DND-41 (cell line): ENCODE data around the gene TCF7L2.

ENCODE experiments used
- ATAC-seq: fragments of 200-7000 bp; cut with Tn5 transposase; 3 replicates; pipeline ENCODE4 v1.9.1; 2021; ENCODE audit warnings: low read depth; ENCODE audit not compliant: insufficient read depth
- DNase-seq: peaks from one replicate; pipeline ENCODE4 v3.0.0-alpha.2; 2020
- H2AFZ ChIP-seq: 2 replicates; pipeline ENCODE4 v1.6.0; 2012; ENCODE audit warnings: low read depth, low read length
- H3K27ac ChIP-seq: 2 replicates; pipeline ENCODE4 v1.5.1; 2012; ENCODE audit warnings: low read length, inconsistent platforms
- H3K27me3 ChIP-seq: fragments of 200-600 bp; sonication (generic); 2 replicates; pipeline ENCODE4 v1.6.0; 2012; ENCODE audit warnings: low read length, mild to moderate bottlenecking, inconsistent platforms; ENCODE audit not compliant: insufficient read depth, poor library complexity
- H3K36me3 ChIP-seq: 2 replicates; pipeline ENCODE4 v1.5.1; 2012; ENCODE audit warnings: low read length, inconsistent platforms; ENCODE audit not compliant: insufficient read depth
- H3K4me1 ChIP-seq: 2 replicates; pipeline ENCODE4 v1.5.1; 2012; ENCODE audit warnings: mild to moderate bottlenecking, low read length; ENCODE audit not compliant: insufficient read depth
- H3K4me2 ChIP-seq: 2 replicates; pipeline ENCODE4 v1.6.0; 2012; ENCODE audit warnings: mild to moderate bottlenecking, moderate library complexity, low read length, inconsistent platforms; ENCODE audit not compliant: insufficient read depth
- H3K4me3 ChIP-seq, 2 experiments: fragments of 200-600 bp in 1 of 2; shearing (Covaris generic) in 1 of 2; 2 replicates each; pipeline ENCODE4 v1.5.1; 2012 to 2016; ENCODE audit warnings: inconsistent platforms in 2 of 2, low read length in 2 of 2, mild to moderate bottlenecking in 2 of 2, low read depth in 1 of 2, moderate library complexity in 1 of 2
- H3K79me2 ChIP-seq: 2 replicates; pipeline ENCODE4 v1.6.0; 2012; ENCODE audit warnings: low read length, inconsistent platforms; ENCODE audit not compliant: insufficient read depth
- H3K9ac ChIP-seq: 2 replicates; pipeline ENCODE4 v1.6.0; 2012; ENCODE audit warnings: low read depth, mild to moderate bottlenecking, inconsistent platforms, low read length, moderate library complexity
- H3K9me3 ChIP-seq: 2 replicates; pipeline ENCODE4 v1.5.1; 2012; ENCODE audit warnings: low read length, moderate library complexity, mild to moderate bottlenecking, inconsistent platforms; ENCODE audit not compliant: insufficient read depth, severe bottlenecking
- H4K20me1 ChIP-seq: 2 replicates; pipeline ENCODE4 v1.6.0; 2012; ENCODE audit warnings: low read length; ENCODE audit not compliant: insufficient read depth
- EZH2 ChIP-seq: IDR thresholded peaks from 3 replicates; pipeline ENCODE4 v1.6.1; 2012; ENCODE audit warnings: borderline replicate concordance, low read depth, mild to moderate bottlenecking, moderate library complexity, low read length, inconsistent platforms; ENCODE audit not compliant: severe bottlenecking
- TF ChIP-seq, protein P1 (sequence below): IDR thresholded peaks from 2 replicates; pipeline ENCODE4 v1.5.1; 2012; ENCODE audit warnings: borderline replicate concordance, low read length, moderate library complexity, mild to moderate bottlenecking; ENCODE audit not compliant: poor library complexity, severe bottlenecking; ENCODE audit errors: extremely low read depth

TCF7L2 gene

DNA sequence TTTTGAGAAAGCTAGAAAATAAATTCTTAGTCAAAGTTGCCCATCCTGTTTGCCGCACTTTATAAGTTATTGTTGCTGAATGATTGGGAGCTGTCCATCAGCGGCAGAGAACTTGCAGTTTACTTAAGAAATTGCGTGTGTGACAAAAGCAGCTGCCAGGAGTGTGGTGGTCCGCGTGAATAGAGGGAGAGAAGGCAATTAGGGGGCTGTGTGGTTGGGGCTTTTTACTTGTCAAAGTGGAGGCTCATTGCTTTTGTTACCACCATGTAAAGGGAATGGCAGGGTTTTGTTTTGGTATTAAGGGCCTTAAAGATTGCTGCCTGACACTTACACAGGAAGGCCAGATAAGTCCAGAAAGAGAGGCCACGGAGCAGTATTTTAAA lies 177.8 kb downstream of the TCF7L2 start:
- Histone ChIP-seq H3K36me3 (no peaks in the 10 kb centered on the region), H3K9ac (no peak overlapping the region), H3K4me3 (no peak overlapping the region), H2AFZ (no peak overlapping the region), H4K20me1 (peaks cover 28% of the 10 kb centered on the region; the same call in 1 of the 2 replicates), H3K4me1 (no peaks in the 10 kb centered on the region), H3K9me3 (no peaks in the 10 kb centered on the region), H3K27me3 (no peaks in the 10 kb centered on the region), H3K27ac (no peak overlapping the region), H3K79me2 (no peaks in the 10 kb centered on the region; the same call in 1 of the 2 replicates), H3K4me2 (no peak overlapping the region)
- DNase-seq (no peak), ATAC-seq (no peak)
- TF ChIP-seq, protein P1, sequence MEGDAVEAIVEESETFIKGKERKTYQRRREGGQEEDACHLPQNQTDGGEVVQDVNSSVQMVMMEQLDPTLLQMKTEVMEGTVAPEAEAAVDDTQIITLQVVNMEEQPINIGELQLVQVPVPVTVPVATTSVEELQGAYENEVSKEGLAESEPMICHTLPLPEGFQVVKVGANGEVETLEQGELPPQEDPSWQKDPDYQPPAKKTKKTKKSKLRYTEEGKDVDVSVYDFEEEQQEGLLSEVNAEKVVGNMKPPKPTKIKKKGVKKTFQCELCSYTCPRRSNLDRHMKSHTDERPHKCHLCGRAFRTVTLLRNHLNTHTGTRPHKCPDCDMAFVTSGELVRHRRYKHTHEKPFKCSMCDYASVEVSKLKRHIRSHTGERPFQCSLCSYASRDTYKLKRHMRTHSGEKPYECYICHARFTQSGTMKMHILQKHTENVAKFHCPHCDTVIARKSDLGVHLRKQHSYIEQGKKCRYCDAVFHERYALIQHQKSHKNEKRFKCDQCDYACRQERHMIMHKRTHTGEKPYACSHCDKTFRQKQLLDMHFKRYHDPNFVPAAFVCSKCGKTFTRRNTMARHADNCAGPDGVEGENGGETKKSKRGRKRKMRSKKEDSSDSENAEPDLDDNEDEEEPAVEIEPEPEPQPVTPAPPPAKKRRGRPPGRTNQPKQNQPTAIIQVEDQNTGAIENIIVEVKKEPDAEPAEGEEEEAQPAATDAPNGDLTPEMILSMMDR, result no peak
- TF ChIP-seq EZH2, result no peak

DNA sequence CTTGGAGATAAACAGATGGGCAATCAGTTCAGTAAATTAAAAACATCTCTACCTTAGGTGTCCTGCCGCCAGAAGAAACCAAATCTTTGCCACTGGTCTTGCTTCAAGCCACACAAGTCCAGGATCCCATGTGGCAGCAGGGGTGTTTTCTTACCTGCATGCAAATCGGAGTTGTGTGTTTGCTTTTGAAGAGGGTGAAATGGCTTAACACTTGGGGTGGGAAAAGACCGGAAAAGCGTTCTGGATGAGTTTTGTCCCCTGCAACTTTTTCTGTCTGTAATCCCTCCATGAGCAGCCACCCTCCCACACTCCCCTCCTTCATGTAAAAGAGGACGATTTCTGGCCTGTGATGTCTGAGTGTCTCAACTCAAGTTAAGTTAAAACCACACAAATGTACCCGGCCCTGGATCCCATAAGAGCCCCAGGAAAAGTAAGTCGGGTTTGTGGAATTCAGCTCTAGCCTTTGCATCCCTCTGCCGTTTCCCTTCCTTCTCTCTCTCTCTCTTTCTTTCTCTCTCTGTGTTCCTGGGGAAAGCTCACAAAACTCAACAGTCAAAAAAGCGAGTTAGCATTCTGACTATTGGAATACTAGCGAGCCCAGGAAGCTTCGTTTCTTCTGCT lies 178.5 kb downstream of the TCF7L2 start:
- ATAC-seq, result no peak
- H3K36me3 ChIP-seq, result no peaks in the 10 kb centered on the region
- H3K79me2 ChIP-seq, result no peaks in the 10 kb centered on the region; the same call in 1 of the 2 replicates
- DNase-seq, result no peak
- TF ChIP-seq EZH2, result no peak
- TF ChIP-seq, protein P1, result no peak
- H3K4me1 ChIP-seq, result no peaks in the 10 kb centered on the region
- no peaks in the 10 kb centered on the region for H3K9me3 ChIP-seq
- no peaks in the 10 kb centered on the region for H3K27me3 ChIP-seq
- H3K4me3 ChIP-seq, result no peak overlapping the region
- no peak overlapping the region for H2AFZ ChIP-seq
- H4K20me1 ChIP-seq, result peaks cover 23% of the 10 kb centered on the region; the same call in 1 of the 2 replicates
- no peak overlapping the region for H3K4me2 ChIP-seq
- H3K27ac ChIP-seq, result no peak overlapping the region
- H3K9ac ChIP-seq, result no peak overlapping the region

DNA sequence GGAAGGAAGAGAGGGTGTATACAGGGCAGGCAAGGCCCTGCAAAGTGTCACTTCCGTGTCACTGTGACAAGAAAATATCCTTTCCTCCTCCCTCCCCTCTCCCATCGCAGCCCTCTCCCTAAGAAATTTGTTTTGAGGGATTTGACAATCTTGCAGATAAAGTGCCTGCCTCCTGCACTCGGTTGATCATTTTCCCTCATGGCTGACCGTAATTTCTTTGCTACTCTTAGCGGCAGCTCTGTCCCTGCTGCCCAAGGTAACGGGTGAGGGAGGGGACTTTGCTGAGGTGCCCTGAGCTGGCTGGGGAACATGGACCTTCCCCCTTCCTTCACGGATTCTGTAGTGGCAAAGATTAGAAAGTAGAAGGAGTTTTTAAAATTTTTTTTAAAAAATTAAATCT lies 179.1 kb downstream of the TCF7L2 start:
- Histone ChIP-seq H4K20me1 (peaks cover 23% of the 10 kb centered on the region; the same call in 1 of the 2 replicates), H3K9ac (no peak overlapping the region), H2AFZ (no peak overlapping the region), H3K79me2 (no peaks in the 10 kb centered on the region; the same call in 1 of the 2 replicates), H3K36me3 (no peaks in the 10 kb centered on the region), H3K4me1 (no peaks in the 10 kb centered on the region), H3K4me2 (no peak overlapping the region), H3K9me3 (no peaks in the 10 kb centered on the region), H3K27me3 (no peaks in the 10 kb centered on the region), H3K27ac (no peak overlapping the region), H3K4me3 (no peak overlapping the region)
- ATAC-seq, result no peak
- DNase-seq, result no peak
- TF ChIP-seq, protein P1, result no peak
- no peak for TF ChIP-seq EZH2
